ENCODE measurements around the gene LORICRIN. TPM values are rescaled to one million over a fixed set of nuclear protein-coding genes. Genes with fewer than 3 reads are reported as not detected.

The LORICRIN gene
- total RNA-seq (0.39 TPM in 1 of 2 replicates, not detected in the other), polyA plus RNA-seq (not detected in 2 replicates), polyA minus RNA-seq (not detected in 2 replicates)
- not detected for total RNA-seq (2013)

- H3K27ac ChIP-seq (ENCODE audit: low read length in 2 of 2) = no peak within 1 kb of the TSS
- Mint-ChIP-seq H3K9me3 (ENCODE audit: insufficient read depth) (no peaks in the 10 kb centered on the region), H3K4me3 (peak within 1 kb of the TSS; percentile 90), H3K4me1 (peaks cover 30% of the 10 kb centered on the region), H3K27ac (peak within 1 kb of the TSS; percentile 64), H3K27me3 (peaks cover 27% of the 10 kb centered on the region)
- peak within 1 kb of the TSS in 3 of 5 experiments; percentile 48 to 72 (median 56) for H3K4me3 ChIP-seq (ENCODE audit: control extremely low read depth in 1 of 5, extremely low read depth in 1 of 5, insufficient read depth in 1 of 5, low read depth in 2 of 5, low read length in 4 of 5)
- intact Hi-C loops (cut with micrococcal nuclease) = no loop called here
- H3K9ac ChIP-seq (ENCODE audit: low read length) = peak within 1 kb of the TSS; percentile 74
- H3K9me3 ChIP-seq (ENCODE audit: control extremely low read depth in 1 of 3, control insufficient read depth in 2 of 3, insufficient read depth in 1 of 3, low read length in 2 of 3) = no peaks in the 10 kb centered on the region
- H4K20me1 ChIP-seq (ENCODE audit: control insufficient read depth, insufficient read depth, low read length, poor library complexity, severe bottlenecking) = no peaks in the 10 kb centered on the region
- DNase-seq (no peak), ATAC-seq (ENCODE audit: low read depth) (no peak)
- H2AFZ ChIP-seq (ENCODE audit: insufficient read depth, low read depth, low read length, poor library complexity, severe bottlenecking) = peak within 1 kb of the TSS; percentile 72
- no peaks in the 10 kb centered on the region for H3K79me2 ChIP-seq (ENCODE audit: control insufficient read depth, insufficient read depth, low read length)
- ChIA-PET POLR2A (no interaction called here), CTCF (no interaction called here)
- H3K4me1 ChIP-seq (ENCODE audit: control insufficient read depth in 2 of 2, insufficient read depth in 2 of 2, low read length in 2 of 2) = peaks cover 26% of the 10 kb centered on the region in 2 donors
- peaks cover 0 to 27% (median 9%) of the 10 kb centered on the region in 4 experiments for H3K27me3 ChIP-seq (replicated peaks in 1 of 4; ENCODE audit: control extremely low read depth in 1 of 4, control insufficient read depth in 3 of 4, insufficient read depth in 4 of 4, low read length in 3 of 4)
- no peak for TF ChIP-seq CTCF (IDR thresholded peaks at IDR 0.05)
- TF ChIP-seq EZH2 (IDR thresholded peaks at IDR 0.05; ENCODE audit: borderline replicate concordance, insufficient read depth, low read depth, low read length, poor library complexity, severe bottlenecking) = no peak
- no peaks in the 10 kb centered on the region for H3K36me3 ChIP-seq (replicated peaks in 1 of 2; ENCODE audit: control extremely low read depth in 1 of 2, control insufficient read depth in 1 of 2, extremely low read depth in 1 of 2, insufficient read depth in 2 of 2, low read length in 1 of 2)
- WGBS (ENCODE audit: insufficient coverage) = 100% methylated on average over 3 of the region's 3 CpGs
- peak within 1 kb of the TSS; percentile 92 for H3K4me2 ChIP-seq (replicated peaks; ENCODE audit: low read depth, low read length, poor library complexity, severe bottlenecking)
Measured at GRCh38 chr1:153259387-153259786, at the start of gene LORICRIN. LORICRIN (plus strand) TSS chr1:153259687; CDS start chr1:153260950, 1,263 bp downstream.

- Histone ChIP-seq H4K20me1 (ENCODE audit: control insufficient read depth, insufficient read depth, low read length, poor library complexity, severe bottlenecking) (no peaks in the 10 kb centered on the region), H3K27ac (ENCODE audit: low read length in 2 of 2) (no peak overlapping the region), H3K36me3 (replicated peaks in 1 of 2; ENCODE audit: control extremely low read depth in 1 of 2, control insufficient read depth in 1 of 2, extremely low read depth in 1 of 2, insufficient read depth in 2 of 2, low read length in 1 of 2) (no peaks in the 10 kb centered on the region), H3K9me3 (ENCODE audit: control extremely low read depth in 1 of 3, control insufficient read depth in 2 of 3, insufficient read depth in 1 of 3, low read length in 2 of 3) (no peaks in the 10 kb centered on the region), H3K4me3 (ENCODE audit: control extremely low read depth in 1 of 5, extremely low read depth in 1 of 5, insufficient read depth in 1 of 5, low read depth in 2 of 5, low read length in 4 of 5) (no peak overlapping the region), H3K9ac (ENCODE audit: low read length) (no peak overlapping the region), H3K4me2 (replicated peaks; ENCODE audit: low read depth, low read length, poor library complexity, severe bottlenecking) (no peak overlapping the region), H3K27me3 (replicated peaks in 1 of 4; ENCODE audit: control extremely low read depth in 1 of 4, control insufficient read depth in 3 of 4, insufficient read depth in 4 of 4, low read length in 3 of 4) (peaks cover 0 to 9% (median 0%) of the 10 kb centered on the region in 4 experiments), H3K79me2 (ENCODE audit: control insufficient read depth, insufficient read depth, low read length) (no peaks in the 10 kb centered on the region), H2AFZ (ENCODE audit: insufficient read depth, low read depth, low read length, poor library complexity, severe bottlenecking) (no peak overlapping the region), H3K4me1 (ENCODE audit: control insufficient read depth in 2 of 2, insufficient read depth in 2 of 2, low read length in 2 of 2) (no peaks in the 10 kb centered on the region)
- Mint-ChIP-seq H3K4me1 (no peaks in the 10 kb centered on the region), H3K9me3 (ENCODE audit: insufficient read depth) (no peaks in the 10 kb centered on the region), H3K27ac (no peak overlapping the region), H3K27me3 (peaks cover 45% of the 10 kb centered on the region), H3K4me3 (no peak overlapping the region)
- POLR2A ChIA-PET = no interaction called here
- DNase-seq = no peak
- 75% methylated on average over 7 of the region's 7 CpGs for WGBS (ENCODE audit: insufficient coverage)
- ATAC-seq (ENCODE audit: low read depth) = no peak
- intact Hi-C loops (cut with micrococcal nuclease) = no loop called here
- no peak for TF ChIP-seq CTCF (IDR thresholded peaks at IDR 0.05)
- TF ChIP-seq EZH2 (IDR thresholded peaks at IDR 0.05; ENCODE audit: borderline replicate concordance, insufficient read depth, low read depth, low read length, poor library complexity, severe bottlenecking) = no peak
- CTCF ChIA-PET = no interaction called here
Measured at GRCh38 chr1:153210206-153210605, 49.3 kb upstream of the LORICRIN start.

Data from B cell (primary cell).